HFFc6 (cell line): ENCODE measurements around the gene KIF7. TPM values are rescaled to one million over a fixed set of nuclear protein-coding genes. Genes with fewer than 3 reads are reported as not detected.

ENCODE experiments used
- DNase-seq: peaks from one replicate; pipeline ENCODE4 v3.0.0-alpha.2; 2018
- H3K27ac Mint-ChIP-seq: 2 replicates; pipeline ENCODE4 v1.8.0; 2020; ENCODE audit warnings: mild to moderate bottlenecking, mixed read lengths
- H3K27me3 Mint-ChIP-seq: 2 replicates; pipeline ENCODE4 v1.8.0; 2021; ENCODE audit warnings: mild to moderate bottlenecking, moderate library complexity, mixed read lengths; ENCODE audit not compliant: insufficient read depth
- H3K36me3 Mint-ChIP-seq: 2 replicates; pipeline ENCODE4 v1.8.0; 2021; ENCODE audit warnings: low read depth, mixed read lengths
- H3K4me1 Mint-ChIP-seq: 2 replicates; pipeline ENCODE4 v1.8.0; 2020; ENCODE audit warnings: low read depth, mixed read lengths
- H3K4me3 Mint-ChIP-seq: 2 replicates; pipeline ENCODE4 v1.8.0; 2020; ENCODE audit warnings: mild to moderate bottlenecking, moderate library complexity, mixed read lengths
- H3K9me3 Mint-ChIP-seq: 2 replicates; pipeline ENCODE4 v1.8.0; 2020; ENCODE audit warnings: mild to moderate bottlenecking, mixed read lengths
- total RNA-seq, 6 experiments: library from RNA; stranded (reverse); fragmentation: NEBNext Ultra II Directional; extraction: Animal tissue kit (Norgen Biotek cat#: 25700); gene quantifications; 2 replicates in 1 of 6; 3 replicates in 5 of 6; pipeline ENCODE4 v1.2.3, GENCODE V29; 2021
- TF ChIP-seq, protein P1 (sequence below): fragments of 200-600 bp; sonication (generic); IDR thresholded peaks from 2 replicates; pipeline ENCODE4 v1.5.0; 2021; ENCODE audit warnings: antibody characterized with exemption, mild to moderate bottlenecking

The KIF7 gene
- total RNA-seq, 6 experiments from 2014 or later: 21.9 to 27.3 (median 24.5) TPM

DNA sequence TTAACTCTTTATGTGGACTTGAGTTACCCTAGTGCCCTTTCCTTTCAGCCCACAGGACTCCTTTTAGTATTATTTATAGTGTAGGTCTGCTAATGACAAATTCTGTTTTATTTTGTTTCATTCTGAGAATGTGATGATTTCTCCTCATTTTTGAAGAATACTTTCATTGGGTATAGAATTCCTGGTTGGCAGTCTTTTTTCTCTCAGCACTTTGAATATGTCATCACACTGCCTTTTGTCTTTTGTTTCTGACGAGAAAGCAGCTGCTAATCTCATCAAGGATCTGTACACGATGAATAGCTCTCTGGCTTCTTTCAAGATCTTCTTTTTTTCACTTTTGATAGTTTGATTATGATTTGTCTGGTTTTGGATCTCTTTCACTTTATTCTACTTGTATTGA lies 42.2 kb downstream of the KIF7 start:
- Mint-ChIP-seq H3K27ac (no peak overlapping the region), H3K4me1 (no peaks in the 10 kb centered on the region), H3K9me3 (peaks cover 14% of the 10 kb centered on the region; the same call in 1 of the 2 replicates), H3K4me3 (no peak overlapping the region), H3K36me3 (peaks cover 53% of the 10 kb centered on the region), H3K27me3 (no peaks in the 10 kb centered on the region)
- no peak for DNase-seq
- TF ChIP-seq, protein P1, sequence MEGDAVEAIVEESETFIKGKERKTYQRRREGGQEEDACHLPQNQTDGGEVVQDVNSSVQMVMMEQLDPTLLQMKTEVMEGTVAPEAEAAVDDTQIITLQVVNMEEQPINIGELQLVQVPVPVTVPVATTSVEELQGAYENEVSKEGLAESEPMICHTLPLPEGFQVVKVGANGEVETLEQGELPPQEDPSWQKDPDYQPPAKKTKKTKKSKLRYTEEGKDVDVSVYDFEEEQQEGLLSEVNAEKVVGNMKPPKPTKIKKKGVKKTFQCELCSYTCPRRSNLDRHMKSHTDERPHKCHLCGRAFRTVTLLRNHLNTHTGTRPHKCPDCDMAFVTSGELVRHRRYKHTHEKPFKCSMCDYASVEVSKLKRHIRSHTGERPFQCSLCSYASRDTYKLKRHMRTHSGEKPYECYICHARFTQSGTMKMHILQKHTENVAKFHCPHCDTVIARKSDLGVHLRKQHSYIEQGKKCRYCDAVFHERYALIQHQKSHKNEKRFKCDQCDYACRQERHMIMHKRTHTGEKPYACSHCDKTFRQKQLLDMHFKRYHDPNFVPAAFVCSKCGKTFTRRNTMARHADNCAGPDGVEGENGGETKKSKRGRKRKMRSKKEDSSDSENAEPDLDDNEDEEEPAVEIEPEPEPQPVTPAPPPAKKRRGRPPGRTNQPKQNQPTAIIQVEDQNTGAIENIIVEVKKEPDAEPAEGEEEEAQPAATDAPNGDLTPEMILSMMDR: no peak

- TF ChIP-seq, protein P1: no peak
- Mint-ChIP-seq H3K27me3 (no peaks in the 10 kb centered on the region), H3K36me3 (peaks cover 52% of the 10 kb centered on the region), H3K4me1 (peaks cover 6% of the 10 kb centered on the region), H3K9me3 (peaks cover 14% of the 10 kb centered on the region; the same call in 1 of the 2 replicates), H3K4me3 (no peak overlapping the region), H3K27ac (no peak overlapping the region)
- DNase-seq: no peak
Measured at GRCh38 chr15:89611317-89611716, 44.0 kb downstream of the KIF7 start.

DNA sequence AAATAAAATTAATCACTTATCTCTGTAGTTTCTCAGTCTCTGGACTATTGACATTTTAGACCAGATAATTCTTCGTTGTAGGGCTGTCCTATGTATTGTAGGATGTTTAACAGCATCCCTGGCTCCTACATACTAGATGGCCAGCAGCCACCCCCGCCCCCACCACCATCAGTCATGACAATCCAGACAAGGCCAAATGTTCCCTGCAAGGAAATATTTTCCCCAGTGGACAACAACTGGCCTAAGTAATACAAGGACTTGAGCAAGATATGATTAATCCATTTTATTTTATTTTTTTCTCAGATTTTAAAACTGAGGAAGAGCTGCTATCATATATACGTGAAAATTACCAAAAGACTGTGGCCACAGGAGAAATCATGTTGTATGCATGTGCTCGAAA lies 56.2 kb downstream of the KIF7 start:
- Mint-ChIP-seq H3K27ac (no peak overlapping the region), H3K4me1 (peaks cover 11% of the 10 kb centered on the region; the same call in 1 of the 2 replicates), H3K9me3 (no peaks in the 10 kb centered on the region), H3K36me3 (peaks cover 25% of the 10 kb centered on the region), H3K4me3 (no peak overlapping the region), H3K27me3 (no peaks in the 10 kb centered on the region)
- DNase-seq: no peak
- TF ChIP-seq, protein P1: no peak

DNA sequence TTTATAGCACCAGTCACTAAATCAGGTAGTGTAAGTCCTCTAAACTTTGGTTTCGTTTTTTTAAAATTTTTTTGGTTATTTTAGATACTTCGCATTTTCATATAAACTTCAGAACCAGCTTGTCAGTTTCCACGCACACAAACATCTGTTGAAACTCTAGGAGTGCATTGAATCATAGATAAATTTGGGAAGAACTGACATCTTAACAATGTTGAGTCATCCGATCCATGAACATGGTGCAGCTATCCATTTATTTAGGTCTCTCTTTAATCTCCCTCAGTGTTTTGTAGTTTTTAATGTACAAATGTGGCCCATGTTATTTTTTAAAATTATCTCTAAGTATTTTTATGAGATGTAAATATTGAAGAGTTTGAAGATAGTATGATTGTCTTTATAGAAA lies 62.2 kb downstream of the KIF7 start:
- Mint-ChIP-seq H3K4me3 (no peak overlapping the region), H3K4me1 (peaks cover 7% of the 10 kb centered on the region; the same call in 1 of the 2 replicates), H3K36me3 (peaks cover 10% of the 10 kb centered on the region; the same call in 1 of the 2 replicates), H3K27ac (no peak overlapping the region), H3K9me3 (no peaks in the 10 kb centered on the region), H3K27me3 (no peaks in the 10 kb centered on the region)
- DNase-seq: no peak
- TF ChIP-seq, protein P1: no peak

DNA sequence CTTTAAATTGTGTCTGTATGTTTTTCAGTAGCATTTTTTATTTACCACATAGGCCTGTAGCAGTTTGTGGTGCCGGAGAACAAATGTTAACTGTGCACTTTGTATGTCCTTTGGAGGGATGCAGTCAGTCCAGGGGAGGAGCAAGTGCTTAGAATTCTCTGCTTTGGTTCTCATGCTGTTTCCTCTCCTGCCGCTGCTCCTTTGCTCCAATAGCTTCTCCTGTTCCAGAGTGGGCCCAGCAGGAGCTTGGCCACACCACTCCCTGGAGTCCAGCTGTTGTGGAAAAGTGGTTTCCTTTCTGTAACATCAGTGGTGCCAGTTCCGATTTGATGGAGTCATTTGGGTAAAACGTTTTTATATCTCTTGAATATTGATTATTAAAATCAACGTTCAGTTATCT lies 63.4 kb downstream of the KIF7 start:
- no peaks in the 10 kb centered on the region for H3K27me3 Mint-ChIP-seq
- H3K4me1 Mint-ChIP-seq: peaks cover 7% of the 10 kb centered on the region; the same call in 1 of the 2 replicates
- H3K4me3 Mint-ChIP-seq: no peak overlapping the region
- no peak for DNase-seq
- no peaks in the 10 kb centered on the region for H3K36me3 Mint-ChIP-seq
- no peak overlapping the region for H3K27ac Mint-ChIP-seq
- H3K9me3 Mint-ChIP-seq: no peaks in the 10 kb centered on the region
- TF ChIP-seq, protein P1: no peak

- Mint-ChIP-seq H3K36me3 (no peaks in the 10 kb centered on the region), H3K27me3 (no peaks in the 10 kb centered on the region), H3K9me3 (no peaks in the 10 kb centered on the region), H3K4me3 (no peak overlapping the region), H3K4me1 (no peaks in the 10 kb centered on the region), H3K27ac (no peak overlapping the region)
- peak; percentile 36 for DNase-seq
- TF ChIP-seq, protein P1: no peak
Measured at GRCh38 chr15:89587955-89588354, 67.3 kb downstream of the KIF7 start.
